Measurements from ENCODE around the gene DLG1.

- TF ChIP-seq CTCF (conservative IDR thresholded peaks at IDR 0.05; ENCODE audit: low read depth, low read length) (no peak), EZH2 (IDR thresholded peaks at IDR 0.05; ENCODE audit: borderline replicate concordance, low read depth, low read length, poor library complexity, severe bottlenecking) (no peak)
Observed at GRCh38 chr3:197229836-197230235, 68.6 kb downstream of the DLG1 start.
